BLaER1 treated with 17β-estradiol and CSF1 and Interleukin-3, amounts not matched to agents 10 nM and 100 nM (cell line): ENCODE results near the gene MYL4.
A peak's percentile ranks its signal among the peaks of the same experiment; 100 is the strongest.

Source experiments
- H3K27ac ChIP-seq, 11 experiments: shearing (Covaris generic); formaldehyde crosslinking; 2 replicates each; pipeline ENCODE4 v1.8.1; 2022
- H3K27me3 ChIP-seq, 11 experiments: shearing (Covaris generic); formaldehyde crosslinking; 2 replicates each; pipeline ENCODE4 v1.8.1; 2022
- H3K36me3 ChIP-seq, 11 experiments: shearing (Covaris generic); formaldehyde crosslinking; 2 replicates each; pipeline ENCODE4 v1.8.1; 2022
- H3K4me1 ChIP-seq, 10 experiments: shearing (Covaris generic); formaldehyde crosslinking; 2 replicates each; pipeline ENCODE4 v1.8.1; 2022
- H3K4me2 ChIP-seq, 11 experiments: shearing (Covaris generic); formaldehyde crosslinking; 2 replicates each; pipeline ENCODE4 v1.8.1; 2022
- H3K4me3 ChIP-seq, 10 experiments: shearing (Covaris generic); formaldehyde crosslinking; 2 replicates each; pipeline ENCODE4 v1.8.1; 2022
- H3K9ac ChIP-seq, 11 experiments: shearing (Covaris generic); formaldehyde crosslinking; 2 replicates each; pipeline ENCODE4 v1.8.1; 2022
- H3K9me3 ChIP-seq, 11 experiments: shearing (Covaris generic); formaldehyde crosslinking; replicated peaks in 1 of 11; 2 replicates each; pipeline ENCODE4 v1.8.1; 2022
- H4K20me1 ChIP-seq, 11 experiments: shearing (Covaris generic); formaldehyde crosslinking; 2 replicates each; pipeline ENCODE4 v1.8.1; 2022
- Cebpa-rat ChIP-seq, 11 experiments: shearing (Covaris generic); IDR thresholded peaks; 2 replicates each; pipeline ENCODE4 v1.8.1; 2022

The MYL4 gene

GRCh38 chr17:47201166-47201565 lies 8.0 kb upstream of the MYL4 start:
- peaks cover 0 to 21% (median 3%) of the 10 kb centered on the region in 11 experiments; a peak in 4 of 22 replicates for H4K20me1 ChIP-seq
- peaks cover 42 to 56% (median 50%) of the 10 kb centered on the region in 10 experiments for H3K4me1 ChIP-seq
- H3K36me3 ChIP-seq: no peaks in the 10 kb centered on the region
- H3K27ac ChIP-seq: no peak overlapping the region
- peak overlapping the region in 4 of 11 experiments; percentile 67 to 90 (median 84); a peak in 9 of 22 replicates for H3K4me2 ChIP-seq
- no peak overlapping the region for H3K4me3 ChIP-seq
- peaks cover 0 to 5% (median 4%) of the 10 kb centered on the region in 11 experiments; a peak in 7 of 22 replicates for H3K9me3 ChIP-seq
- peaks cover 0 to 26% (median 0%) of the 10 kb centered on the region in 11 experiments; a peak in 10 of 22 replicates for H3K27me3 ChIP-seq
- no peak overlapping the region for H3K9ac ChIP-seq
- no peak for TF ChIP-seq Cebpa-rat (IDR thresholded peaks at IDR 0.05)

GRCh38 chr17:47203984-47204721 lies 5.0 kb upstream of the MYL4 start:
- Histone ChIP-seq H3K4me3 (peak overlapping the region in 7 of 10 experiments; percentile 6 to 50 (median 21); a peak in 8 of 20 replicates), H3K4me2 (peak overlapping the region; percentile 75 to 96 (median 89)), H4K20me1 (peaks cover 0 to 21% (median 7%) of the 10 kb centered on the region in 11 experiments; a peak in 6 of 22 replicates), H3K36me3 (no peaks in the 10 kb centered on the region), H3K4me1 (peaks cover 72 to 86% (median 79%) of the 10 kb centered on the region in 10 experiments), H3K27ac (peak overlapping the region in 10 of 11 experiments; percentile 42 to 84 (median 64); a peak in 17 of 22 replicates), H3K9me3 (peaks cover 0 to 5% (median 3%) of the 10 kb centered on the region in 11 experiments; a peak in 6 of 22 replicates), H3K9ac (peak overlapping the region; percentile 28 to 74 (median 52); a peak in 18 of 22 replicates), H3K27me3 (peaks cover 0 to 12% (median 0%) of the 10 kb centered on the region in 11 experiments; a peak in 4 of 22 replicates)
- TF ChIP-seq Cebpa-rat (IDR thresholded peaks at IDR 0.05): no peak

GRCh38 chr17:47204722-47205418 lies 4.3 kb upstream of the MYL4 start:
- Histone ChIP-seq H3K27ac (peak overlapping the region; percentile 42 to 84 (median 61); a peak in 21 of 22 replicates), H3K36me3 (no peaks in the 10 kb centered on the region), H3K4me2 (peak overlapping the region; percentile 75 to 96 (median 89)), H3K4me1 (peaks cover 74 to 86% (median 79%) of the 10 kb centered on the region in 10 experiments), H3K4me3 (peak overlapping the region in 9 of 10 experiments; percentile 5 to 50 (median 19); a peak in 13 of 20 replicates), H3K9ac (peak overlapping the region; percentile 28 to 74 (median 52); a peak in 21 of 22 replicates), H4K20me1 (peaks cover 0 to 21% (median 7%) of the 10 kb centered on the region in 11 experiments; a peak in 6 of 22 replicates), H3K9me3 (peaks cover 0 to 5% (median 3%) of the 10 kb centered on the region in 11 experiments; a peak in 6 of 22 replicates), H3K27me3 (peaks cover 0 to 16% (median 0%) of the 10 kb centered on the region in 11 experiments; a peak in 4 of 22 replicates)
- no peak for TF ChIP-seq Cebpa-rat (IDR thresholded peaks at IDR 0.05)

GRCh38 chr17:47205419-47205963 lies 3.7 kb upstream of the MYL4 start:
- H3K27ac ChIP-seq: peak overlapping the region; percentile 42 to 84 (median 61); a peak in 21 of 22 replicates
- peak in 1 of 11 experiments; percentile 13; a peak in 1 of 22 replicates for TF ChIP-seq Cebpa-rat (IDR thresholded peaks at IDR 0.05)
- H3K9ac ChIP-seq: peak overlapping the region; percentile 28 to 74 (median 52); a peak in 19 of 22 replicates
- peak overlapping the region in 8 of 10 experiments; percentile 5 to 50 (median 20); a peak in 11 of 20 replicates for H3K4me3 ChIP-seq
- H4K20me1 ChIP-seq: peaks cover 0 to 16% (median 7%) of the 10 kb centered on the region in 11 experiments; a peak in 6 of 22 replicates
- H3K27me3 ChIP-seq: peaks cover 0 to 17% (median 0%) of the 10 kb centered on the region in 11 experiments; a peak in 4 of 22 replicates
- no peaks in the 10 kb centered on the region for H3K36me3 ChIP-seq
- peak overlapping the region; percentile 75 to 96 (median 89) for H3K4me2 ChIP-seq
- peaks cover 0 to 5% (median 3%) of the 10 kb centered on the region in 11 experiments; a peak in 6 of 22 replicates for H3K9me3 ChIP-seq
- peaks cover 69 to 86% (median 78%) of the 10 kb centered on the region in 10 experiments for H3K4me1 ChIP-seq

GRCh38 chr17:47207143-47208067 lies 1.7 kb upstream of the MYL4 start:
- Histone ChIP-seq H3K27ac (peak overlapping the region in 3 of 11 experiments; percentile 13 to 84 (median 15); a peak in 1 of 22 replicates), H4K20me1 (peaks cover 0 to 15% (median 7%) of the 10 kb centered on the region in 11 experiments; a peak in 6 of 22 replicates), H3K27me3 (peaks cover 0 to 22% (median 0%) of the 10 kb centered on the region in 11 experiments; a peak in 4 of 22 replicates), H3K4me1 (peaks cover 59 to 83% (median 77%) of the 10 kb centered on the region in 10 experiments), H3K4me2 (peak overlapping the region; percentile 75 to 96 (median 89)), H3K36me3 (no peaks in the 10 kb centered on the region), H3K9ac (peak overlapping the region in 4 of 11 experiments; percentile 12 to 70 (median 31); a peak in 3 of 22 replicates), H3K9me3 (peaks cover 0 to 5% (median 3%) of the 10 kb centered on the region in 11 experiments; a peak in 6 of 22 replicates), H3K4me3 (no peak overlapping the region)
- TF ChIP-seq Cebpa-rat (IDR thresholded peaks at IDR 0.05): no peak

- Histone ChIP-seq H3K4me1 (peaks cover 47 to 67% (median 64%) of the 10 kb centered on the region in 10 experiments), H4K20me1 (peaks cover 0 to 13% (median 4%) of the 10 kb centered on the region in 11 experiments; a peak in 6 of 22 replicates), H3K9ac (peak overlapping the region in 3 of 11 experiments; percentile 30 to 60 (median 52); a peak in 5 of 22 replicates), H3K9me3 (no peaks in the 10 kb centered on the region), H3K27ac (peak overlapping the region in 4 of 11 experiments; percentile 21 to 43 (median 34); a peak in 7 of 22 replicates), H3K4me3 (peak overlapping the region in 3 of 10 experiments; percentile 9 to 44 (median 20); a peak in 3 of 20 replicates), H3K27me3 (peaks cover 0 to 22% (median 0%) of the 10 kb centered on the region in 11 experiments; a peak in 4 of 22 replicates), H3K4me2 (peak overlapping the region; percentile 12 to 96 (median 89); a peak in 21 of 22 replicates), H3K36me3 (no peaks in the 10 kb centered on the region)
- no peak for TF ChIP-seq Cebpa-rat (IDR thresholded peaks at IDR 0.05)
Observed at GRCh38 chr17:47209499-47209898, 351 bp downstream of the MYL4 start.

GRCh38 chr17:47210105-47210504 lies 957 bp downstream of the MYL4 start:
- Histone ChIP-seq H3K27me3 (peaks cover 0 to 22% (median 0%) of the 10 kb centered on the region in 11 experiments; a peak in 4 of 22 replicates), H3K4me3 (no peak overlapping the region; a peak in 3 of 20 replicates), H3K9me3 (no peaks in the 10 kb centered on the region), H4K20me1 (peaks cover 0 to 9% (median 0%) of the 10 kb centered on the region in 11 experiments; a peak in 4 of 22 replicates), H3K9ac (no peak overlapping the region; a peak in 1 of 22 replicates), H3K4me2 (peak overlapping the region in 9 of 11 experiments; percentile 68 to 96 (median 90); a peak in 19 of 22 replicates), H3K36me3 (no peaks in the 10 kb centered on the region), H3K27ac (peak overlapping the region in 1 of 11 experiments; percentile 43; a peak in 1 of 22 replicates), H3K4me1 (peaks cover 41 to 61% (median 58%) of the 10 kb centered on the region in 10 experiments)
- no peak for TF ChIP-seq Cebpa-rat (IDR thresholded peaks at IDR 0.05)
